Effector memory CD8-positive, alpha-beta T cell (primary cell): ENCODE data around the gene MRPL11.

Source experiments
- ATAC-seq: fragments of 150-1000 bp; cut with Tn5 transposase; replicated peaks from 2 replicates; pipeline ENCODE4 v1.10.0; 2021; ENCODE audit warnings: mild to moderate bottlenecking, moderate library complexity
- DNase-seq, 3 experiments: peaks; one replicate each; pipeline ENCODE4 v3.0.0; 2021
- H3K27ac Mint-ChIP-seq, 2 donors: one replicate each; pipeline ENCODE4 v1.8.0; 2022; ENCODE audit warnings: mild to moderate bottlenecking in 2 of 2, mixed read lengths in 2 of 2, moderate library complexity in 2 of 2
- H3K27me3 Mint-ChIP-seq, 2 donors: one replicate each; pipeline ENCODE4 v1.8.0; 2022; ENCODE audit warnings: mixed read lengths in 2 of 2
- H3K36me3 Mint-ChIP-seq: one replicate; pipeline ENCODE4 v1.8.0; 2022; ENCODE audit warnings: mild to moderate bottlenecking, moderate library complexity, mixed read lengths; ENCODE audit not compliant: insufficient read depth
- H3K4me1 Mint-ChIP-seq, 2 donors: one replicate each; pipeline ENCODE4 v1.8.0; 2022; ENCODE audit warnings: low read depth in 2 of 2, mixed read lengths in 2 of 2
- H3K4me3 Mint-ChIP-seq, 2 donors: one replicate each; pipeline ENCODE4 v1.8.0; 2022; ENCODE audit warnings: mild to moderate bottlenecking in 2 of 2, mixed read lengths in 2 of 2, moderate library complexity in 2 of 2
- H3K9me3 Mint-ChIP-seq, 2 donors: one replicate each; pipeline ENCODE4 v1.8.0; 2022; ENCODE audit warnings: mixed read lengths in 2 of 2

MRPL11 gene

DNA sequence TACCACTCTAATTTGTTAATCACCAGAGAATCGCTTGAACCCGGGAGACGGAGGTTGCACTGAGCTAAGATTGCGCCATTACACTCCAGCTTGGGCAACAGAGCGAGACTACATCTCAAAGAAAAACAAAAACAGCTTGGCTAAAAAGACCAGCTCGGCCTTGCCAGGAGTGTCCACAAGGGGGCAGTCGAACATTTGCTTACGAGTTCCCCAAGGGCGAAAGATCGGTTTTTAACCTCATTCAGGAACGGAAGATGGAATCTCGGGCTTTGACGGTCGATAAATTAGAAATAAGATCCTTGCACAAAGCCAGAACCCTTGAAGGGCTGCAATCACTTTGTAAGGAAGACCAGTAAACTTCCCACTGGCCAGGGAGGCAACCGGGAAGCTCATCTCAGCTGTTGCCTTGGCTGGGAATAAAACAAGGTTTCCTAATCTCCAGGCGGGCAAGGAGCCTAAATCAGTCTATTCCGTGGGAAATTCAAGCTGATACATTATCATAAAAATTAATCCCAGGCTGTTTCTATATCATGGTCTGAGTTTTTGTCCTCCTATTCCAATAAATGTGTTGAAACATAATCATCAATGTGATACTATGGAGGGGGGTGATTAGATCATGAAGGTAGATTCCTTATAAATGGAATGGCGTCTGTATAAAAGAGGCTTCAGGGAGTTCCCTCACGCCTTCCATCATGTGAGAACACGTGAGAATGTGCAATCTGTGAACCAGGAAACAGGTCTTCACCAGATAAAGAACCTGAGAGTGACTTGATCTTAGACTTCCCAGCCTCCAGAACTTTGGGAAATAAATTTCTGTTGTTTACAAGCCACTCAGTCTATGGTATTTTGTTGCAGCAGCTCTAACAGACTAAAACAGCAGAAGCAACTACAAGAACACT is 52.2 kb downstream of the MRPL11 start:
- H3K27me3 Mint-ChIP-seq, result no peaks in the 10 kb centered on the region
- DNase-seq, result peak; percentile 79 to 86 (median 85)
- peaks cover 2% of the 10 kb centered on the region for H3K36me3 Mint-ChIP-seq
- peaks cover 3 to 7% of the 10 kb centered on the region in 2 donors for H3K4me1 Mint-ChIP-seq
- H3K27ac Mint-ChIP-seq, result no peak overlapping the region
- H3K9me3 Mint-ChIP-seq, result no peaks in the 10 kb centered on the region
- peak overlapping the region in 1 of 2 donors; percentile 38 for H3K4me3 Mint-ChIP-seq
- peak; percentile 78 for ATAC-seq
